ENCODE data around the gene HAPLN1. TPM values are rescaled to one million over a fixed set of nuclear protein-coding genes. Genes with fewer than 3 reads are reported as not detected.
A peak's percentile ranks its signal among the peaks of the same experiment; 100 is the strongest.

The HAPLN1 gene
- total RNA-seq, 2 donors from 2014 or later: 0.14 TPM; not detected in 1

GRCh38 chr5:83711982-83712601 is 8.6 kb downstream of the HAPLN1 start:
- Histone ChIP-seq H3K9me3 (no peaks in the 10 kb centered on the region), H3K27me3 (replicated peaks; ENCODE audit: insufficient read depth) (no peaks in the 10 kb centered on the region), H3K36me3 (no peaks in the 10 kb centered on the region), H3K4me1 (replicated peaks) (no peaks in the 10 kb centered on the region), H3K4me3 (no peak overlapping the region), H3K27ac (no peak overlapping the region)
- WGBS: 54% methylated on average over 2 of the region's 2 CpGs
- TF ChIP-seq POLR2A (IDR thresholded peaks at IDR 0.05) (no peak), POLR2AphosphoS5 (IDR thresholded peaks at IDR 0.05) (no peak), CTCF (IDR thresholded peaks at IDR 0.05) (peak in 3 of 4 experiments; percentile 51 to 61 (median 53))
- intact Hi-C loops (cut with DNase I): no loop called here
- DNase-seq (ENCODE audit: low spot score): peak; percentile 20

- intact Hi-C loops (cut with DNase I): no loop called here
- 65% methylated on average over 4 of the region's 4 CpGs for WGBS
Observed at GRCh38 chr5:83709973-83710372, 10.7 kb downstream of the HAPLN1 start.

GRCh38 chr5:83708170-83708569 is 12.5 kb downstream of the HAPLN1 start:
- Histone ChIP-seq H3K27me3 (replicated peaks; ENCODE audit: insufficient read depth) (no peaks in the 10 kb centered on the region), H3K27ac (no peak overlapping the region), H3K9me3 (no peaks in the 10 kb centered on the region), H3K4me3 (no peak overlapping the region), H3K36me3 (no peaks in the 10 kb centered on the region), H3K4me1 (replicated peaks) (no peaks in the 10 kb centered on the region)
- intact Hi-C loops (cut with DNase I): no loop called here
- WGBS: 100% methylated on average over 1 of the region's 1 CpG
- no peak for DNase-seq (ENCODE audit: low spot score)
- TF ChIP-seq POLR2AphosphoS5 (IDR thresholded peaks at IDR 0.05) (no peak), CTCF (IDR thresholded peaks at IDR 0.05) (no peak), POLR2A (IDR thresholded peaks at IDR 0.05) (no peak)

More at GRCh38 chr5:83709973-83710372, 10.7 kb downstream of the HAPLN1 start:
- Histone ChIP-seq H3K36me3 (no peaks in the 10 kb centered on the region), H3K27ac (no peak overlapping the region), H3K4me1 (replicated peaks) (no peaks in the 10 kb centered on the region), H3K4me3 (no peak overlapping the region), H3K27me3 (replicated peaks; ENCODE audit: insufficient read depth) (no peaks in the 10 kb centered on the region), H3K9me3 (no peaks in the 10 kb centered on the region)
- no peak for DNase-seq (ENCODE audit: low spot score)
- TF ChIP-seq POLR2AphosphoS5 (IDR thresholded peaks at IDR 0.05) (no peak), POLR2A (IDR thresholded peaks at IDR 0.05) (no peak), CTCF (IDR thresholded peaks at IDR 0.05) (no peak)

- Histone ChIP-seq H3K27me3 (replicated peaks; ENCODE audit: insufficient read depth) (no peaks in the 10 kb centered on the region), H3K9me3 (no peaks in the 10 kb centered on the region), H3K4me3 (no peak overlapping the region), H3K27ac (no peak overlapping the region), H3K4me1 (replicated peaks) (no peaks in the 10 kb centered on the region), H3K36me3 (no peaks in the 10 kb centered on the region)
- TF ChIP-seq CTCF (IDR thresholded peaks at IDR 0.05) (no peak), POLR2AphosphoS5 (IDR thresholded peaks at IDR 0.05) (no peak), POLR2A (IDR thresholded peaks at IDR 0.05) (no peak)
- WGBS: 84% methylated on average over 2 of the region's 2 CpGs
- DNase-seq (ENCODE audit: low spot score): no peak
- intact Hi-C loops (cut with DNase I): no loop called here
Observed at GRCh38 chr5:83703059-83703458, 17.6 kb downstream of the HAPLN1 start.

GRCh38 chr5:83701886-83702285 is 18.8 kb downstream of the HAPLN1 start:
- H3K9me3 ChIP-seq: no peaks in the 10 kb centered on the region
- intact Hi-C loops (cut with DNase I): no loop called here
- no peaks in the 10 kb centered on the region for H3K36me3 ChIP-seq
- no peak overlapping the region for H3K27ac ChIP-seq
- no peaks in the 10 kb centered on the region for H3K4me1 ChIP-seq (replicated peaks)
- no peak overlapping the region for H3K4me3 ChIP-seq
- H3K27me3 ChIP-seq (replicated peaks; ENCODE audit: insufficient read depth): no peaks in the 10 kb centered on the region
- DNase-seq (ENCODE audit: low spot score): no peak
- TF ChIP-seq CTCF (IDR thresholded peaks at IDR 0.05): no peak
- TF ChIP-seq POLR2AphosphoS5 (IDR thresholded peaks at IDR 0.05): no peak
- no peak for TF ChIP-seq POLR2A (IDR thresholded peaks at IDR 0.05)
- WGBS: 91% methylated on average over 6 of the region's 6 CpGs

Measured in prostate gland (tissue), 2 donors.